ENCODE results near the gene MTMR11.
"Not testable (repeated sequence)": the region's sequence is repeated elsewhere in the genome, so short reads cannot be mapped to it uniquely, and the experiment has no call there.

MTMR11 gene, protein sequence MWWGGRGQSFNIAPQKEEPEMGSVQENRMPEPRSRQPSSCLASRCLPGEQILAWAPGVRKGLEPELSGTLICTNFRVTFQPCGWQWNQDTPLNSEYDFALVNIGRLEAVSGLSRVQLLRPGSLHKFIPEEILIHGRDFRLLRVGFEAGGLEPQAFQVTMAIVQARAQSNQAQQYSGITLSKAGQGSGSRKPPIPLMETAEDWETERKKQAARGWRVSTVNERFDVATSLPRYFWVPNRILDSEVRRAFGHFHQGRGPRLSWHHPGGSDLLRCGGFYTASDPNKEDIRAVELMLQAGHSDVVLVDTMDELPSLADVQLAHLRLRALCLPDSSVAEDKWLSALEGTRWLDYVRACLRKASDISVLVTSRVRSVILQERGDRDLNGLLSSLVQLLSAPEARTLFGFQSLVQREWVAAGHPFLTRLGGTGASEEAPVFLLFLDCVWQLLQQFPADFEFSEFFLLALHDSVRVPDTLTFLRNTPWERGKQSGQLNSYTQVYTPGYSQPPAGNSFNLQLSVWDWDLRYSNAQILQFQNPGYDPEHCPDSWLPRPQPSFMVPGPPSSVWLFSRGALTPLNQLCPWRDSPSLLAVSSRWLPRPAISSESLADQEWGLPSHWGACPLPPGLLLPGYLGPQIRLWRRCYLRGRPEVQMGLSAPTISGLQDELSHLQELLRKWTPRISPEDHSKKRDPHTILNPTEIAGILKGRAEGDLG

DNA sequence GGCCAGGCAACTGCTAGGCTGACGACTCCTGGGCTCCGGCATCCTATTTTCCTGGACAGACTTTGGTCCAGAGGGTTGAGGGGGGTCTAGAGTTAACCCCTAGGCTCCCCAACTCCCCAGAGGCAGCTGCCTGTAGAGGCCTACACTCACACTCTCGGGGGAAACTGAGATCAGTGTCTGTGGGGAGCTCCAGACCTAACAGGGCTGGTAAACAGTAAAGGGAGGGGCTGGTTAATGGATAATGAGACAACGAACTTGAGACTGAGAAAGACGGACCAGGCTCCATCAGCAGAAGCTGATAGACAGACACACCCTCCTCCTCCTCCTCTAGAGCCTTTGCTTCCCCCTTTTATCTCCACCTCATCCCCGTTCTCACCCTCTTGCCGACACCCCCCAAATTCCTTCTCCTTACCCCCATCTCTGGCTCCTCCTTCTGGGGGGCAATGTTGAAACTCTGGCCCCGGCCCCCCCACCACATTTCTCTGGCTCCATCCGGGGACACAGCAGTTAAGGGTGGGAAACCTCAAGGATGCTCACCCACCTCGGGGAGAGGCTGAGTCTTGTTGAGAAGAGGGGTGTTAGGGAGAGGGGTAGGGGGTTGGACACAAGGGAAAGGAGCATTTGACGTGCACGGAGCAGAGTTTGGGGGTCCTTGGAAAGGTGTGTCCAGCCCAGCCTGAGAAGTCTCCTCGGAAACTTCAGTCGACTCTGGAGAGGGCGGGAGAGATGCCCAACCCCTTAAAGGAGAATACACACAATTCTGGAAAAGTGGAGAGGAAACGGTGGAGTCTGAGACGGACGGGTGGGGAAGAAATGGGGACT is at the start of gene MTMR11:
Gene MTMR11 (minus strand): TSS at position 710 of the 822 bp plus-strand sequence. CDS start 232 bp downstream, at position 478.
- ATAC-seq (no peak), DNase-seq (ENCODE audit: low spot score in 2 of 2) (no peak)

DNA sequence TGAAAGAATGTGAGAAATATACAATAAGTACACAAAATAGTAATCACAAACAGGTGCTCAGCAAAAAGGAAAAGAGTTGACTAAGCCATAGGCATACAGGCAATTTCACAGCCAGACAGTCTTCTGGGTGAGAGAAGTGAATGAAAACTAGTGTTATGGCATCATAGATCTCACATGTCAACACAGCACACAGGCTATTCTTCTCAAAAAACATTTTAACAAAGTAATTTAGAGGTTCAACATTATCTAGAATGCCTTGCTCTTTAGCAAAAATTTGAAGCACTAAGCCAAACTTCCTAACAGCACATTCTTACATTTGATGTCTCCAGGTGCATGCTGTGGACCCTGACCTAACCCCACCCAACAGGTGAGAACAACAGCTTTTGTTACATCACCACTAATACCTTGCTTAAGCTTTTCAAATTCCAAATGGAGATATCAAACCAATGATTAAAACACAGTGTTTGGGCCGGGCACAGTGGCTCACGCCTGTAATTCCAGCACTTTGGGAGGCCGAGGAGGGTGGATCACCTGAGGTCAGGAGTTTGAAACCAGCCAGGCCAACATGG is 43.4 kb upstream of the MTMR11 start:
- Mint-ChIP-seq H3K4me1 (peaks cover 23% of the 10 kb centered on the region), H3K36me3 (peaks cover 52% of the 10 kb centered on the region), H3K27ac (no peak overlapping the region), H3K9me3 (no peaks in the 10 kb centered on the region), H3K4me3 (no peak overlapping the region)
- ATAC-seq, result no peak
- no peak for DNase-seq (ENCODE audit: low spot score in 2 of 2)

More for the DNA sequence above, at the start of gene MTMR11:
- Mint-ChIP-seq H3K4me1 (peaks cover 32% of the 10 kb centered on the region), H3K36me3 (peaks cover 8% of the 10 kb centered on the region), H3K27ac (peak within 1 kb of the TSS; percentile 63), H3K4me3 (no peak within 1 kb of the TSS), H3K9me3 (no peaks in the 10 kb centered on the region)

DNA sequence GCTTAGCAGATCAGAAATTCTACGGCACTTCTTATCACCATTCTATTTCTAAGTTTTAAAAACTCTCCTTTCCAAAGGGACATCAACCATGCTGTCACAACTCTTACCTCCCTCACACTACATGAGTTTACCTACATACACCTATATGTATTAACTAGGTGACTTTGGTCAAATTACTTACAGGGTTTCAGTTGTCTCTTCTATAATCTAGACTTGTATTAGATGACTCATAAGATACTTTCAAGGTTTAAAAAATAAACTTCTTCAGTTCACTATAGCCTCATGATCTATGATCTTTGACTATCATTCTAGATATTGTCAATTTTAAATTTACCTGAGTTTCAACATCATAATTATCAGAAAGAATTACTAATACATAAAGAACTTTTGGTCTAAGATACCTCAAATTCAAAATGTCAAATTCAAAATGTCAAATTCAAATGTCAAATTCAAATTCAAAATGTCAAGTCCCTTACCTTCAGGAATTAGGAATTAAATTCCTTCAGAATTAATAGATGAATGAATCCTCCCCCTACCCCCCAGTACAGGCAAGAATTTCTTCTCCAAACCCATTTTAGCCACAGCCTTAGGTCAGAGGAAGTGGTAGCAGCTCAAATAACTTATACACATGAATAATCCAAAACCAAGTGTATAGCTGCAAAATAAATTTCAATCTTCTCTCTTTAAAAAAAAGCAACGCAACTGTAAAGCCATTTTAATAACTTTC is 42.7 kb upstream of the MTMR11 start:
- H3K9me3 Mint-ChIP-seq, result no peaks in the 10 kb centered on the region
- ATAC-seq (no peak), DNase-seq (ENCODE audit: low spot score in 2 of 2) (no peak)
- no peak overlapping the region for H3K4me3 Mint-ChIP-seq
- peaks cover 18% of the 10 kb centered on the region for H3K4me1 Mint-ChIP-seq
- H3K36me3 Mint-ChIP-seq, result peaks cover 54% of the 10 kb centered on the region
- H3K27ac Mint-ChIP-seq, result no peak overlapping the region

DNA sequence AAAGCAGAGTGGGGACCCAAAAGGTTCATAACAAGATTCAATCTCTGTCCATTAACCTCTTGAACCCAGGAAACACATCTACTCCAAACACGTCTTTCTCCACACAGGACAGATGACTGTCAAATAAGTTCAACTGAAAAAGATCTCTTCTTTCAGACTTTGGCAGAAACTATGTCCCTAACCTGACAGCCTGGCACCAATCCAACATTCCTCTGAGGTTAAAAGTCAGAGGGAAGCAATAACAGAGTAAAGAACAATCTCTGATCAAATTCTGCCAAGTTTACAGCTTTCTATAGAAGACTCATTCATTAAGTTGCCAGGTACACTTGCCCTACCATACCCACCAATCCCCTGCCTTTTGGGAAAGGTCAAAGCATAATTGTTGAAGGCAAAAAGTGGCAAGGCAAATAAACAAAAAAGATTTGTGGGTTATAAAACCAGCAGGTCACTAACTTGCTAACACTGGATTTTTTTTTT is 41.9 kb upstream of the MTMR11 start:
- no peak overlapping the region for H3K4me3 Mint-ChIP-seq
- ATAC-seq (no peak), DNase-seq (ENCODE audit: low spot score in 2 of 2) (no peak)
- H3K36me3 Mint-ChIP-seq, result peaks cover 63% of the 10 kb centered on the region
- peaks cover 13% of the 10 kb centered on the region for H3K4me1 Mint-ChIP-seq
- no peak overlapping the region for H3K27ac Mint-ChIP-seq
- H3K9me3 Mint-ChIP-seq, result no peaks in the 10 kb centered on the region

DNA sequence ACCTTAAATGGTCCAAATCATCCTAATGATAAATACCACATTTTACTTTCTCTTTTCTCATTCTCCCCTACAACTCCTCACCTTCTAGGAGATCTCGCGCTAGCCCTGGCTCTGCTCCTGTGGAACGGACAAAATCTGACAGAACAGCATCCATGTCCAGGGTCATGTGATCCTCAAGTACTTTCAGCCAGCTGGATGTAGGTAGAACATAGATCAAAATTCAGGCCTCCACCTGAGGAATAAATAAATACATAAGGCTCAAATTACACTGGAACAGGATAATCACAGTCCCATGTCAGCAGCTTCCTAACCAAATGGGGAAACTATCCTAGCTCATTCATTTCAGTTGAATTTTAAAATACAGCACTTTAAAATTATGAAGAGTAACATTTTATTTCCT is 40.7 kb upstream of the MTMR11 start:
- no peak for ATAC-seq
- Mint-ChIP-seq H3K9me3 (no peaks in the 10 kb centered on the region), H3K4me1 (peaks cover 13% of the 10 kb centered on the region), H3K36me3 (peaks cover 66% of the 10 kb centered on the region), H3K27ac (no peak overlapping the region), H3K4me3 (no peak overlapping the region)
- DNase-seq (ENCODE audit: low spot score in 2 of 2), result no peak

DNA sequence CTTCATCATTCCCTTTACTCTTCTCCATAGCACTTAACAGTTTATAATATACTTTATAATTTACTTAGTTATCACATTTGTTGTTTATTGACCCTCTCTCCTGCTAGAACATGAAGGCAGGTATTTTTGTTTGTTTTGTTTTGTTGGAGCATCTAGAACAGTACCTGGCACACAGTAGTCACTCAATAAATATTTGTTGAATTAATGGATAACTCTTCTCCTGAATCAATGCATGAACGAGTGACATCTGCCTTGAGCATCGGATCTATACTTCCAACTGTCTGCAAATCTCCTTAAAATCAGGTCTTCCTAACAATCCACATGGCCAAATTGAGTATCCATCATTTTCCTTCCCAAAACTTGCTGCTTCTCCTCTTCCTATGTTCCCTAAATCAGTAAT is 35.9 kb upstream of the MTMR11 start:
- Mint-ChIP-seq H3K36me3 (peaks cover 99% of the 10 kb centered on the region), H3K4me3 (no peak overlapping the region), H3K4me1 (no peaks in the 10 kb centered on the region), H3K27ac (no peak overlapping the region), H3K9me3 (no peaks in the 10 kb centered on the region)
- no peak for ATAC-seq
- DNase-seq (ENCODE audit: low spot score in 2 of 2), result no peak

DNA sequence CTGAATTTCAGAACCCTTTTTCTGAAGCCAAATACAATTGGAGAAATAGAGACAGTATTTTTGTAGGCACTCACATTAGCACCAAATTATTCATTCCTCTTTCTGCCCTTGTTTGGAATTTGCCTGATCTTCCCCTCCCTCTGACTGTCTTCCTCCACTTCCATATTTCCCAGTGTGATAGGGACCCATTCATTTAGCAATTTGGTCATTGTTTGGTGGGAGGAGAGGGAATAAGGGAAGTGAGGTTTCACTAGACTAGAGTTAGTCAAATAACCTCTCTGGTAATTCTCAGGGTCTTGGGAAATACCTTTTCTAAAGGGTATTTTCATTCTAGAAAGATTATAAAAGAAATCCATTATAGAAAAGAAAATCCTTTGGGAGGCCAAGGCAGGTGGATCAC is 31.0 kb upstream of the MTMR11 start:
- no peak for DNase-seq (ENCODE audit: low spot score in 2 of 2)
- Mint-ChIP-seq H3K27ac (no peak overlapping the region), H3K4me1 (no peaks in the 10 kb centered on the region), H3K9me3 (no peaks in the 10 kb centered on the region), H3K4me3 (no peak overlapping the region), H3K36me3 (peaks cover 99% of the 10 kb centered on the region)
- ATAC-seq, result no peak

DNA sequence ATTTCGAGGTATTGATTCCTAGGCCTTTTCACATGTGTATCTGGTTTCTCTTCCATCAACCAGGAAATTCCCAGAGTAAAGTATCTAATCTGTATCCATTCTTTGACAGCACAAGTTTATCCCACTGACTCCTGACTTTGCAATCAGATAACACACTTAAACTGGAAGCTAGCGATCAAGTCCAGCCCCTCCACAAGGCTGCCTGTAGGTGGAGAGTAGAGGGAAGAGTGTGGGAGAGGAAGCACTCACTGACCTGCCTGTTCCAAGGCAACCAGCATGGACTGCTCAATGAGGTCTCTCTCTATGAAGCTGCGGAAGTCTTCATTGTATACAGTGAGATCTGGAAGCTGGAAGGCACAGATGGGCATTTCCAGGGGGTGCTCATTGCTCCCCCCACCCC is 30.4 kb upstream of the MTMR11 start:
- no peaks in the 10 kb centered on the region for H3K9me3 Mint-ChIP-seq
- peaks cover 3% of the 10 kb centered on the region for H3K4me1 Mint-ChIP-seq
- no peak overlapping the region for H3K27ac Mint-ChIP-seq
- no peak overlapping the region for H3K4me3 Mint-ChIP-seq
- no peak for ATAC-seq
- no peak for DNase-seq (ENCODE audit: low spot score in 2 of 2)
- H3K36me3 Mint-ChIP-seq, result peaks cover 97% of the 10 kb centered on the region

DNA sequence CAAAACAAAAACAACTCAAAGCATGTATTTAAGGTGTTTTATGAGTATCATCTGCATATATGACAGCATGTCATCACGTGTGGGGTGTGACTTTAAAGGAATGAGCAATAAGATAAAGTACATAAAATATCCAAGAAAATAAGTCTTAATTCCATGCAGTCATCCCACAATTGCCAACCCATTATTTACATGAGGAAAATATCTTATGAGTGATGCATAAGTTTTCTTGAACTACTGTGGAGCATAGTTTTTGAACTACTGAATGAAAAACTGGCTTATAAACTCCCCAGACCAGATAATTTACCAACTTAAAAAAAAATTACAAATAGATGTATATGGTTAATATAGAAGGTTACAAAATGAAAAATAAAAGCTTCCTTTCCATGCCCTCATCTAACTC is 29.7 kb upstream of the MTMR11 start:
- H3K36me3 Mint-ChIP-seq, result peaks cover 97% of the 10 kb centered on the region
- peaks cover 6% of the 10 kb centered on the region for H3K4me1 Mint-ChIP-seq
- ATAC-seq (no peak), DNase-seq (ENCODE audit: low spot score in 2 of 2) (no peak)
- no peak overlapping the region for H3K4me3 Mint-ChIP-seq
- H3K27ac Mint-ChIP-seq, result no peak overlapping the region
- no peaks in the 10 kb centered on the region for H3K9me3 Mint-ChIP-seq

DNA sequence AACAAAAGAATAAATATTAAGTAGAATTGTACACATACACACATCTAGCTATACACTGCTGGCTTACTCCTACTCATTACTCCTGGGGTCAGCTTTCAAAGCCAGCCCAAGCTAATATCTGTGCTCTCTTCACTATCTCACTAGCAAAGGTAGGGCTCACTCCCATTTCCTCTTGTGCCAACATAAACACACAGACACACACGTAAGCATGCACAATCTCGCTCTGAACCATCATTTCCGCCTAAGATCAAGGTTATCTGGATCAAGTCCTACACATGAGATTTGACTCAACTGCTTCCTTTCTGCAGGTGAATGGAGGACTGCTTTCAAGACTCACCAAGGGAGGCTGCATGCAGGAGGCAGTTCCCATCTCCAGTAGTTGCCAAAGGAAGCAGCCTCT is 28.8 kb upstream of the MTMR11 start:
- Mint-ChIP-seq H3K4me3 (no peak overlapping the region), H3K27ac (no peak overlapping the region), H3K9me3 (no peaks in the 10 kb centered on the region), H3K36me3 (peaks cover 97% of the 10 kb centered on the region), H3K4me1 (peaks cover 6% of the 10 kb centered on the region)
- no peak for DNase-seq (ENCODE audit: low spot score in 2 of 2)
- no peak for ATAC-seq

DNA sequence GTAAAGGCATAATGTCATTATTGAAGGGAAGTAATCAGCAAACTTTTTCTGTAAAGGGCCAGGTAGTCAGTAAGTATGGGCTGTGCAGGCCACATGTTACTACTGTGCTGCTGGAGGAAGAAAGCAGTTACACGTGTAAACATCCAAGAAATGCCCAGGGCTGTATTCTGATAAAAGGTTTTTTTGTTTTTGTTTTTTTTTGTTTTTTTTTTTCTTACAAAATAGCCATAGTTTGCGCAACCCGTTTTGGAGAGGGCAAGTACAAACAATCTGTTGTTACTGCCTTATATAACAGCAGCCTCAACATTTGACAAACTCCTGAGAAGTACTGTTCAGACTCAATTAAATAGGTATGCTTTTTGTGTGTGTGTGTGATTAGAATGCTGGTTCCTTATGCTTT is 26.7 kb upstream of the MTMR11 start:
- DNase-seq (ENCODE audit: low spot score in 2 of 2), result no peak
- H3K27ac Mint-ChIP-seq, result no peak overlapping the region
- H3K36me3 Mint-ChIP-seq, result peaks cover 98% of the 10 kb centered on the region
- H3K4me1 Mint-ChIP-seq, result peaks cover 6% of the 10 kb centered on the region
- ATAC-seq, result no peak
- H3K4me3 Mint-ChIP-seq, result no peak overlapping the region
- no peaks in the 10 kb centered on the region for H3K9me3 Mint-ChIP-seq

DNA sequence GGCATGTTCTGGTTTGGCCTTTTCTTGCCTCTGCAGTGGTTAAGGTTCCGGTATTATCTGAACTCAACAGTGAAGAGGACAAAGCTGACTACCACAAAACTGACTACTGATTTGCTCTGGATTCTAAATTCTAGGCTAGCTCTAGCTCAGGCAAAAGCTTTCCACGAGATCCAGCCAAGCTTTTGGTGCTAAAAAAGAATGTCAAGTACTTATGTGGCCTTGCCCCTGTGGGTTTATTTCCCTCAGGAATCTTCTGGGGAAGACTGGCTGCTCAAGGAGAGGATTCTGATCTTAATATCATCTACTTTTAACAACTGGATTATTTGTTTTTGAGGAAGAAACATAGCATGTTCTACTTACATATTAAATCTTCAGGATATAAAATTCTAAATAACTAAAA is 26.1 kb upstream of the MTMR11 start:
- peaks cover 98% of the 10 kb centered on the region for H3K36me3 Mint-ChIP-seq
- DNase-seq (ENCODE audit: low spot score in 2 of 2), result no peak
- ATAC-seq, result no peak
- H3K4me1 Mint-ChIP-seq, result peaks cover 6% of the 10 kb centered on the region
- no peak overlapping the region for H3K4me3 Mint-ChIP-seq
- peak overlapping the region; percentile 38 for H3K27ac Mint-ChIP-seq
- H3K9me3 Mint-ChIP-seq, result no peaks in the 10 kb centered on the region

DNA sequence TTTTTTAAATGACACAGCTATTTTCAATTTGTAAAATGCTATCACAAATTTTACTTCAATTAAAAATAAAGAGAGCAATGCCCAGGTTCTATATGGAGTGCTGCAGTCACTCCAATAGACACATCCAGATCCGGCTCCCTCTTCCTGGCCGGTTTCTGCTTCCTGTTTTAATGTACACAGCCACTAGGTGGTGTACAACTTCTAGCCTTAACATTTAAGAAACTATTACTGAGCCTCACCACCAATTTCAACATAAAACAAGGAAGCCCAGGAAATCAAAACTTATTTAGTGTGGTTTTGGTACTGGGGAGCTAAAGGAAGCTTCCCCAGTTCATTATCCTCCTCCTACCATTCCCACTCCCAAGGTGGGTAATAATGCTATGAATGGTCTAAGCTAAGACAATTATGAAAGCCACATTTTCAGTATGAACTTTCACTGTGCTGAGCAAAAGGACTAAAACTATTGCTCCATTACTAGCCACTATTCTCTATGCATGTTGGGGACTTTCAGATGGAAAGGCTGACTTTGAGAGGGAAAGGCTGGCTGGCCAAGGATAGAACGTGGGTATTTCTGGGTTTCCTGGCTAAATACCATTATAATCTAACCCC is 25.5 kb upstream of the MTMR11 start:
- Mint-ChIP-seq H3K36me3 (peaks cover 98% of the 10 kb centered on the region), H3K4me1 (peaks cover 6% of the 10 kb centered on the region), H3K4me3 (no peak overlapping the region), H3K27ac (peak overlapping the region; percentile 38), H3K9me3 (no peaks in the 10 kb centered on the region)
- DNase-seq (ENCODE audit: low spot score in 2 of 2), result no peak
- peak; percentile 56 for ATAC-seq

DNA sequence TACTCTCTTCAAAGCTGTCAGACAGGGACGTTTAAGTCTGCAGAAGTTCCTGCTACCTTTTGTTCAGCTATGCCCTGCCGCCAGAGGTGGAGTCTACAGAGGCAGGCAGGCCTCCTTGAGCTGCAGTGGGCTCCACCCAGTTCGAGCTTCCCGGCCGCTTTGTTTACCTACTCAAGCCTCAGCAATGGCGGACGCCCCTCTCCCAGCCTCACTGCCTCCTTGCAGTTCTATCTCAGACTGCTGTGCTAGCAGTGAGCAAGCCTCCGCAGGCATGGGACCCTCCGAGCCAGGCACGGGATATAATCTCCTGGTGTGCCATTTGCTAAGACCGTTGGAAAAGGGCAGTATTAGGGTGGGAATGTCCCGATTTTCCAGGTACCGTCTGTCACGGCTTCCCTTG is 20.9 kb upstream of the MTMR11 start:
- H3K9me3 Mint-ChIP-seq, ATAC-seq: not testable (repeated sequence)
- H3K36me3 Mint-ChIP-seq, result peaks cover 80% of the 10 kb centered on the region

More for the DNA sequence above, 20.9 kb upstream of the MTMR11 start:
- not testable (repeated sequence) for H3K27ac Mint-ChIP-seq; H3K4me3 Mint-ChIP-seq; H3K4me1 Mint-ChIP-seq; DNase-seq (ENCODE audit: low spot score in 2 of 2)

Measured in stimulated activated effector memory CD8-positive, alpha-beta T cell treated with anti-CD3 and anti-CD28 coated beads, Interleukin-12 subunit alpha, Interleukin-12 subunit beta, amount 100 ng/mL, for 72 hours (primary cell).